Activated T-helper 1 cell treated with anti-CD3 and anti-CD28 coated beads, Interleukin-12 subunit alpha, Interleukin-12 subunit beta, Interleukin-2, Interleukin-4 antibody, amounts not matched to agents 30 ng/mL and 10 ng/mL and 1 ng/mL, durations not matched to agents 14 hours and 24 hours and 36 hours (primary cell): Measurements from ENCODE around the gene CD28. TPM values are rescaled to one million over a fixed set of nuclear protein-coding genes. Genes with fewer than 3 reads are reported as not detected.
"Not testable (repeated sequence)": the region's sequence is repeated elsewhere in the genome, so short reads cannot be mapped to it uniquely, and the experiment has no call there.

Experiments
- DNase-seq: peaks from one replicate; pipeline ENCODE4 v3.0.0; 2021; ENCODE audit warnings: low spot score
- H3K27ac Mint-ChIP-seq: one replicate; pipeline ENCODE4 v1.8.0; 2021; ENCODE audit warnings: mild to moderate bottlenecking, mixed read lengths
- H3K27me3 Mint-ChIP-seq: one replicate; pipeline ENCODE4 v1.8.0; 2022; ENCODE audit warnings: mild to moderate bottlenecking, moderate library complexity, mixed read lengths; ENCODE audit not compliant: insufficient read depth
- H3K36me3 Mint-ChIP-seq: one replicate; pipeline ENCODE4 v1.8.0; 2021; ENCODE audit warnings: low read depth, mixed read lengths
- H3K4me1 Mint-ChIP-seq: one replicate; pipeline ENCODE4 v1.8.0; 2021; ENCODE audit warnings: low read depth, mixed read lengths
- H3K4me3 Mint-ChIP-seq: one replicate; pipeline ENCODE4 v1.8.0; 2021; ENCODE audit warnings: mild to moderate bottlenecking, moderate library complexity, mixed read lengths
- H3K9me3 Mint-ChIP-seq: one replicate; pipeline ENCODE4 v1.8.0; 2021; ENCODE audit warnings: mixed read lengths
- intact Hi-C: fragments of 100-400 bp; cut with micrococcal nuclease; formaldehyde crosslinking; loops from one replicate; pipeline ENCODE4 v1.15.1; 2024
- total RNA-seq: library from RNA; stranded (reverse); gene quantifications from 2 replicates; pipeline ENCODE4 v1.2.3, GENCODE V29; 2022

The CD28 gene
- total RNA-seq, 1 donor from 2014 or later, result 132 TPM

GRCh38 chr2:203690117-203690431, 16.4 kb upstream of the CD28 start:
- intact Hi-C loops, result no loop called here
- Mint-ChIP-seq H3K4me3 (no peak overlapping the region), H3K9me3 (no peaks in the 10 kb centered on the region), H3K4me1 (peaks cover 19% of the 10 kb centered on the region), H3K27me3 (peaks cover 8% of the 10 kb centered on the region), H3K36me3 (peaks cover 2% of the 10 kb centered on the region), H3K27ac (no peak overlapping the region)
- no peak for DNase-seq

- no peak for DNase-seq
- Mint-ChIP-seq H3K27ac (no peak overlapping the region), H3K4me3 (no peak overlapping the region), H3K4me1 (peaks cover 15% of the 10 kb centered on the region), H3K27me3 (peaks cover 8% of the 10 kb centered on the region), H3K36me3 (peaks cover 2% of the 10 kb centered on the region), H3K9me3 (no peaks in the 10 kb centered on the region)
- intact Hi-C loops, result no loop called here
Observed at GRCh38 chr2:203690441-203691047, 15.9 kb upstream of the CD28 start.

- no peak for DNase-seq
- Mint-ChIP-seq H3K36me3 (no peaks in the 10 kb centered on the region), H3K27me3 (peaks cover 8% of the 10 kb centered on the region), H3K4me3 (no peak overlapping the region), H3K4me1 (peaks cover 14% of the 10 kb centered on the region), H3K27ac (no peak overlapping the region), H3K9me3 (no peaks in the 10 kb centered on the region)
- intact Hi-C loops, result no loop called here
Observed at GRCh38 chr2:203691149-203691548, 15.3 kb upstream of the CD28 start.

GRCh38 chr2:203692031-203692710, 14.3 kb upstream of the CD28 start:
- no peak overlapping the region for H3K27ac Mint-ChIP-seq
- H3K9me3 Mint-ChIP-seq, result no peaks in the 10 kb centered on the region
- peaks cover 14% of the 10 kb centered on the region for H3K4me1 Mint-ChIP-seq
- peaks cover 8% of the 10 kb centered on the region for H3K27me3 Mint-ChIP-seq
- no peak overlapping the region for H3K4me3 Mint-ChIP-seq
- no peaks in the 10 kb centered on the region for H3K36me3 Mint-ChIP-seq
- no peak for DNase-seq
- intact Hi-C loops, result no loop called here

- Mint-ChIP-seq H3K4me1 (peaks cover 14% of the 10 kb centered on the region), H3K4me3 (no peak overlapping the region)
Observed at GRCh38 chr2:203693242-203693879, 13.1 kb upstream of the CD28 start.

GRCh38 chr2:203694191-203694590, 12.2 kb upstream of the CD28 start:
- Mint-ChIP-seq H3K27ac (no peak overlapping the region), H3K9me3 (no peaks in the 10 kb centered on the region), H3K4me3 (no peak overlapping the region), H3K27me3 (peaks cover 8% of the 10 kb centered on the region), H3K36me3 (no peaks in the 10 kb centered on the region), H3K4me1 (peaks cover 14% of the 10 kb centered on the region)
- DNase-seq, result no peak
- intact Hi-C loops, result loop anchor here (1.0 kb wide), 1 partner anchor 11 kb away; no protein-coding TSS in a partner anchor

More at GRCh38 chr2:203693242-203693879, 13.1 kb upstream of the CD28 start:
- no peaks in the 10 kb centered on the region for H3K36me3 Mint-ChIP-seq
- peaks cover 8% of the 10 kb centered on the region for H3K27me3 Mint-ChIP-seq
- H3K9me3 Mint-ChIP-seq, result no peaks in the 10 kb centered on the region
- H3K27ac Mint-ChIP-seq, result no peak overlapping the region
- intact Hi-C loops, result no loop called here
- no peak for DNase-seq

- intact Hi-C loops, result no loop called here
- no peak for DNase-seq
- peaks cover 8% of the 10 kb centered on the region for H3K4me1 Mint-ChIP-seq
- H3K27ac Mint-ChIP-seq, result no peak overlapping the region
- H3K4me3 Mint-ChIP-seq, result no peak overlapping the region
- H3K27me3 Mint-ChIP-seq, result no peaks in the 10 kb centered on the region
- H3K36me3 Mint-ChIP-seq, result no peaks in the 10 kb centered on the region
- peaks cover 4% of the 10 kb centered on the region for H3K9me3 Mint-ChIP-seq
Observed at GRCh38 chr2:203697190-203697589, 9.2 kb upstream of the CD28 start.

GRCh38 chr2:203697763-203698162, 8.7 kb upstream of the CD28 start:
- intact Hi-C loops, H3K4me3 Mint-ChIP-seq, H3K27me3 Mint-ChIP-seq, DNase-seq, H3K27ac Mint-ChIP-seq, H3K9me3 Mint-ChIP-seq, H3K4me1 Mint-ChIP-seq, H3K36me3 Mint-ChIP-seq: not testable (repeated sequence)

- intact Hi-C loops, DNase-seq, H3K4me3 Mint-ChIP-seq, H3K4me1 Mint-ChIP-seq, H3K27ac Mint-ChIP-seq, H3K27me3 Mint-ChIP-seq, H3K36me3 Mint-ChIP-seq: not testable (repeated sequence)
- peaks cover 11% of the 10 kb centered on the region for H3K9me3 Mint-ChIP-seq
Observed at GRCh38 chr2:203698410-203698809, 8.0 kb upstream of the CD28 start.

- H3K27ac Mint-ChIP-seq, result peak overlapping the region; percentile 100
- H3K4me3 Mint-ChIP-seq, result peak overlapping the region; percentile 27
- H3K9me3 Mint-ChIP-seq, result peaks cover 13% of the 10 kb centered on the region
- peaks cover 18% of the 10 kb centered on the region for H3K36me3 Mint-ChIP-seq
- peaks cover 33% of the 10 kb centered on the region for H3K4me1 Mint-ChIP-seq
- H3K27me3 Mint-ChIP-seq, result no peaks in the 10 kb centered on the region
- no peak for DNase-seq
- intact Hi-C loops, result loop anchor here (5.0 to 10.0 kb wide), 2 partner anchors 47 to 1070 kb away; partner anchors contain the start of gene FAM117B
Observed at GRCh38 chr2:203704430-203704829, 2.0 kb upstream of the CD28 start.

- H3K4me1 Mint-ChIP-seq, result peaks cover 41% of the 10 kb centered on the region
- H3K27me3 Mint-ChIP-seq, result no peaks in the 10 kb centered on the region
- intact Hi-C loops, result loop anchor here (1.0 to 10.0 kb wide), 12 partner anchors 11 to 1070 kb away; partner anchors contain the start of gene FAM117B
- H3K4me3 Mint-ChIP-seq, result peak overlapping the region; percentile 85
- peak; percentile 54 for DNase-seq
- peaks cover 9% of the 10 kb centered on the region for H3K9me3 Mint-ChIP-seq
- H3K36me3 Mint-ChIP-seq, result peaks cover 24% of the 10 kb centered on the region
- peak overlapping the region; percentile 100 for H3K27ac Mint-ChIP-seq
Observed at GRCh38 chr2:203705178-203705577, 1.3 kb upstream of the CD28 start.

GRCh38 chr2:203707530-203707929, 1.1 kb downstream of the CD28 start:
- H3K27me3 Mint-ChIP-seq, result no peaks in the 10 kb centered on the region
- peak overlapping the region; percentile 100 for H3K27ac Mint-ChIP-seq
- H3K4me1 Mint-ChIP-seq, result peaks cover 64% of the 10 kb centered on the region
- DNase-seq, result no peak
- H3K36me3 Mint-ChIP-seq, result peaks cover 41% of the 10 kb centered on the region
- H3K4me3 Mint-ChIP-seq, result peak overlapping the region; percentile 85
- H3K9me3 Mint-ChIP-seq, result peaks cover 9% of the 10 kb centered on the region
- intact Hi-C loops, result loop anchor here (10.0 kb wide), 1 partner anchor 1073 kb away; the partner anchor contains the start of gene FAM117B

GRCh38 chr2:203708846-203709396, 2.5 kb downstream of the CD28 start:
- Mint-ChIP-seq H3K4me3 (peak overlapping the region; percentile 85), H3K27ac (peak overlapping the region; percentile 100), H3K4me1 (peaks cover 76% of the 10 kb centered on the region), H3K36me3 (peaks cover 50% of the 10 kb centered on the region), H3K27me3 (no peaks in the 10 kb centered on the region), H3K9me3 (no peaks in the 10 kb centered on the region)
- DNase-seq, result no peak
- intact Hi-C loops, result loop anchor here (2.0 to 10.0 kb wide), 2 partner anchors 228 to 1074 kb away; partner anchors contain the start of genes FAM117B and ICOS
